Loucy (cell line): ENCODE data around the gene CPXM2.

Experiments used
- H2AFZ ChIP-seq: fragments of 200-600 bp; sonication (generic); 2 replicates; pipeline ENCODE4 v1.6.0; 2016; ENCODE audit warnings: antibody characterized with exemption, mild to moderate bottlenecking, low read length, moderate library complexity
- H3F3A ChIP-seq: fragments of 200-600 bp; 2 replicates; pipeline ENCODE4 v1.6.0; 2016; ENCODE audit warnings: antibody characterized with exemption, low read depth, mild to moderate bottlenecking
- H3K27me3 ChIP-seq: fragments of 200-600 bp; sonication (generic); 2 replicates; pipeline ENCODE4 v1.6.1; 2014; ENCODE audit warnings: low read length, mild to moderate bottlenecking; ENCODE audit not compliant: insufficient read depth, poor library complexity, severe bottlenecking
- H3K36me3 ChIP-seq: fragments of 200-600 bp; sonication (generic); 2 replicates; pipeline ENCODE4 v1.6.1; 2016; ENCODE audit warnings: low read length; ENCODE audit not compliant: insufficient read depth
- H3K4me1 ChIP-seq: fragments of 200-600 bp; sonication (generic); 2 replicates; pipeline ENCODE4 v1.5.1; 2014; ENCODE audit warnings: low read length, mild to moderate bottlenecking; ENCODE audit not compliant: insufficient read depth, poor library complexity, severe bottlenecking
- H3K4me2 ChIP-seq: fragments of 200-600 bp; sonication (generic); 2 replicates; pipeline ENCODE4 v1.6.0; 2014; ENCODE audit warnings: antibody characterized with exemption, low read length, low read depth, mild to moderate bottlenecking; ENCODE audit not compliant: poor library complexity, severe bottlenecking
- H3K4me3 ChIP-seq: fragments of 200-600 bp; sonication (generic); 2 replicates; pipeline ENCODE4 v1.5.1; 2014; ENCODE audit warnings: low read length, mild to moderate bottlenecking, mixed read lengths; ENCODE audit not compliant: poor library complexity, severe bottlenecking
- H3K79me2 ChIP-seq: fragments of 200-600 bp; sonication (generic); 2 replicates; pipeline ENCODE4 v1.6.1; 2014; ENCODE audit warnings: low read length; ENCODE audit not compliant: insufficient read depth
- H3K9ac ChIP-seq: fragments of 200-600 bp; sonication (generic); 2 replicates; pipeline ENCODE4 v1.6.0; 2014; ENCODE audit warnings: mild to moderate bottlenecking, low read depth, low read length, moderate library complexity; ENCODE audit not compliant: poor library complexity, severe bottlenecking
- H3K9me2 ChIP-seq: fragments of 200-600 bp; sonication (generic); replicated peaks from 2 replicates; pipeline ENCODE4 v1.6.1; 2016; ENCODE audit warnings: low read depth, low read length, mixed read lengths
- H3K9me3 ChIP-seq: fragments of 200-600 bp; sonication (generic); 2 replicates; pipeline ENCODE4 v1.6.1; 2014; ENCODE audit warnings: mild to moderate bottlenecking, antibody characterized with exemption, low read length, low read depth; ENCODE audit not compliant: insufficient read depth
- H4K20me1 ChIP-seq: fragments of 200-600 bp; sonication (generic); 2 replicates; pipeline ENCODE4 v1.6.0; 2014; ENCODE audit warnings: antibody characterized with exemption, low read length, mild to moderate bottlenecking; ENCODE audit not compliant: insufficient read depth, poor library complexity, severe bottlenecking
- CTCF ChIP-seq: fragments of 200-600 bp; sonication (generic); conservative IDR thresholded peaks from 2 replicates; pipeline ENCODE4 v1.5.1; 2014; ENCODE audit warnings: mild to moderate bottlenecking, antibody characterized with exemption, low read length
- EZH2phosphoT487 ChIP-seq: fragments of 200-600 bp; IDR thresholded peaks from 2 replicates; pipeline ENCODE4 v1.6.1; 2018; ENCODE audit warnings: antibody characterized with exemption, mild to moderate bottlenecking, moderate library complexity, borderline replicate concordance

Gene CPXM2

GRCh38 chr10:123704076-123704475 is 187.5 kb downstream of the CPXM2 start:
- no peaks in the 10 kb centered on the region for H3K4me1 ChIP-seq

GRCh38 chr10:123703195-123703790 is 188.3 kb downstream of the CPXM2 start:
- H3K36me3 ChIP-seq: no peaks in the 10 kb centered on the region
- no peaks in the 10 kb centered on the region for H3F3A ChIP-seq
- no peaks in the 10 kb centered on the region for H3K4me1 ChIP-seq
- no peak overlapping the region for H3K9ac ChIP-seq
- H3K9me3 ChIP-seq: no peaks in the 10 kb centered on the region; the same call in 1 of the 2 replicates
- no peak overlapping the region for H3K4me2 ChIP-seq
- H3K9me2 ChIP-seq: no peaks in the 10 kb centered on the region
- no peak overlapping the region for H3K4me3 ChIP-seq
- no peaks in the 10 kb centered on the region for H3K27me3 ChIP-seq
- TF ChIP-seq CTCF: no peak
- no peak for TF ChIP-seq EZH2phosphoT487
- no peak overlapping the region for H2AFZ ChIP-seq
- H4K20me1 ChIP-seq: no peaks in the 10 kb centered on the region
- H3K79me2 ChIP-seq: no peaks in the 10 kb centered on the region

More at GRCh38 chr10:123704076-123704475, 187.5 kb downstream of the CPXM2 start:
- TF ChIP-seq CTCF: no peak
- no peak for TF ChIP-seq EZH2phosphoT487
- no peak overlapping the region for H3K4me2 ChIP-seq
- H3K9ac ChIP-seq: no peak overlapping the region
- no peaks in the 10 kb centered on the region for H3K79me2 ChIP-seq
- no peaks in the 10 kb centered on the region for H3K36me3 ChIP-seq
- H3K9me3 ChIP-seq: no peaks in the 10 kb centered on the region; the same call in 1 of the 2 replicates
- no peak overlapping the region for H2AFZ ChIP-seq
- no peaks in the 10 kb centered on the region for H3K9me2 ChIP-seq
- no peaks in the 10 kb centered on the region for H3K27me3 ChIP-seq
- H3K4me3 ChIP-seq: no peak overlapping the region
- no peaks in the 10 kb centered on the region for H4K20me1 ChIP-seq
- H3F3A ChIP-seq: no peaks in the 10 kb centered on the region
